Tibial artery (tissue), 4 donors: Measurements from ENCODE around the gene ILRUN.
"Not testable (repeated sequence)": the region's sequence is repeated elsewhere in the genome, so short reads cannot be mapped to it uniquely, and the experiment has no call there.

Experiments used
- DNase-seq, 2 donors: peaks; one replicate each; pipeline ENCODE4 v3.0.0-alpha.2; 2019
- H3K27ac ChIP-seq, 2 donors: fragments of 200-600 bp; sonication (generic) in 1 of 2; 1 replicate in 1 of 2; 2 replicates in 1 of 2; pipeline ENCODE4 v1.5.1; 2018 to 2019; ENCODE audit warnings: mild to moderate bottlenecking in 1 of 2
- H3K27me3 ChIP-seq, 2 donors: fragments of 200-600 bp; sonication (generic) in 1 of 2; one replicate each; pipeline versions ENCODE4 v1.5.1 to v1.6.0; 2016 to 2019
- H3K36me3 ChIP-seq, 3 donors: fragments of 200-600 bp; sonication (generic) in 2 of 3; one replicate each; pipeline ENCODE4 v1.5.1; 2016 to 2019; ENCODE audit warnings: mild to moderate bottlenecking in 2 of 3
- H3K4me1 ChIP-seq, 4 donors: fragments of 200-600 bp; sonication (generic) in 2 of 4; 1 replicate in 3 of 4; 2 replicates in 1 of 4; pipeline ENCODE4 v1.5.1; 2016 to 2019
- H3K4me3 ChIP-seq, 2 donors: fragments of 200-600 bp; sonication (generic) in 1 of 2; 1 replicate in 1 of 2; 2 replicates in 1 of 2; pipeline ENCODE4 v1.5.1; 2018 to 2019; ENCODE audit warnings: mild to moderate bottlenecking in 2 of 2
- H3K9me3 ChIP-seq, 3 donors: fragments of 200-600 bp; sonication (generic) in 1 of 3; one replicate each; pipeline ENCODE4 v1.5.1; 2016 to 2019
- CTCF ChIP-seq, 2 experiments: fragments of 200-600 bp in 1 of 2; fragments of 450-650 bp in 1 of 2; IDR thresholded peaks; one replicate each; pipeline ENCODE4 v1.5.1; 2017 to 2019; ENCODE audit warnings: antibody characterized with exemption in 2 of 2, mild to moderate bottlenecking in 1 of 2, moderate library complexity in 1 of 2
- intact Hi-C: fragments of 100-400 bp; cut with DNase I; formaldehyde crosslinking; loops from one replicate; pipeline ENCODE4 v1.15.0; 2023; ENCODE audit warnings: low total_unique reads

The ILRUN gene

GRCh38 chr6:34674268-34674639 is 22.3 kb downstream of the ILRUN start:
- Histone ChIP-seq H3K9me3 (no peaks in the 10 kb centered on the region), H3K36me3 (no peaks in the 10 kb centered on the region), H3K27me3 (no peaks in the 10 kb centered on the region), H3K4me1 (peaks cover 0 to 27% (median 18%) of the 10 kb centered on the region in 4 donors), H3K4me3 (no peak overlapping the region), H3K27ac (no peak overlapping the region)
- DNase-seq = no peak
- intact Hi-C loops = no loop called here
- no peak for TF ChIP-seq CTCF (IDR thresholded peaks at IDR 0.05)

- Histone ChIP-seq H3K4me1 (peaks cover 0 to 27% (median 18%) of the 10 kb centered on the region in 4 donors), H3K36me3 (no peaks in the 10 kb centered on the region), H3K27me3 (no peaks in the 10 kb centered on the region), H3K9me3 (no peaks in the 10 kb centered on the region), H3K4me3 (no peak overlapping the region), H3K27ac (no peak overlapping the region)
- TF ChIP-seq CTCF (IDR thresholded peaks at IDR 0.05) = no peak
- no peak for DNase-seq
- intact Hi-C loops = no loop called here
Observed at GRCh38 chr6:34673064-34673463, 23.5 kb downstream of the ILRUN start.

- H3K9me3 ChIP-seq = no peaks in the 10 kb centered on the region
- peaks cover 0 to 27% (median 18%) of the 10 kb centered on the region in 4 donors for H3K4me1 ChIP-seq
- H3K27ac ChIP-seq = no peak overlapping the region
- no peaks in the 10 kb centered on the region for H3K27me3 ChIP-seq
- H3K36me3 ChIP-seq = no peaks in the 10 kb centered on the region
- H3K4me3 ChIP-seq = no peak overlapping the region
- no peak for TF ChIP-seq CTCF (IDR thresholded peaks at IDR 0.05)
- DNase-seq = no peak
- intact Hi-C loops = no loop called here
Observed at GRCh38 chr6:34672657-34673043, 23.9 kb downstream of the ILRUN start.

GRCh38 chr6:34671801-34672656 is 24.5 kb downstream of the ILRUN start:
- Histone ChIP-seq H3K4me1 (peaks cover 0 to 27% (median 18%) of the 10 kb centered on the region in 4 donors), H3K4me3 (no peak overlapping the region), H3K36me3 (no peaks in the 10 kb centered on the region), H3K9me3 (no peaks in the 10 kb centered on the region), H3K27ac (no peak overlapping the region), H3K27me3 (no peaks in the 10 kb centered on the region)
- no peak for TF ChIP-seq CTCF (IDR thresholded peaks at IDR 0.05)
- intact Hi-C loops = no loop called here
- peak in 1 of 2 donors; percentile 36 for DNase-seq

- Histone ChIP-seq H3K27ac (no peak overlapping the region), H3K9me3 (no peaks in the 10 kb centered on the region)
- DNase-seq = no peak
Observed at GRCh38 chr6:34671367-34671766, 25.2 kb downstream of the ILRUN start.

GRCh38 chr6:34668799-34669198 is 27.8 kb downstream of the ILRUN start:
- H3K4me3 ChIP-seq, H3K27ac ChIP-seq, H3K27me3 ChIP-seq, DNase-seq, intact Hi-C loops, H3K9me3 ChIP-seq, H3K36me3 ChIP-seq: not testable (repeated sequence)
- peaks cover 0 to 47% (median 27%) of the 10 kb centered on the region in 4 donors for H3K4me1 ChIP-seq

More at GRCh38 chr6:34671367-34671766, 25.2 kb downstream of the ILRUN start:
- Histone ChIP-seq H3K36me3 (no peaks in the 10 kb centered on the region), H3K27me3 (no peaks in the 10 kb centered on the region), H3K4me1 (peaks cover 0 to 27% (median 20%) of the 10 kb centered on the region in 4 donors), H3K4me3 (no peak overlapping the region)
- TF ChIP-seq CTCF (IDR thresholded peaks at IDR 0.05) = no peak
- intact Hi-C loops = no loop called here
